MM.1S (cell line): ENCODE measurements around the gene KSR2.

Source experiments
- DNase-seq: peaks from one replicate; pipeline ENCODE4 v3.0.0-alpha.2; 2015
- H2AFZ ChIP-seq: fragments of 300-600 bp; sonication (generic); 2 replicates; pipeline ENCODE4 v1.6.0; 2016; ENCODE audit warnings: antibody characterized with exemption, low read length
- H3F3A ChIP-seq: fragments of 300-600 bp; sonication (generic); 2 replicates; pipeline ENCODE4 v1.6.1; 2016; ENCODE audit warnings: mild to moderate bottlenecking, antibody characterized with exemption, low read length, moderate library complexity, mixed read lengths; ENCODE audit not compliant: insufficient read depth
- H3K27ac ChIP-seq: fragments of 300-600 bp; sonication (generic); 2 replicates; pipeline ENCODE4 v1.5.1; 2016; ENCODE audit warnings: mild to moderate bottlenecking, low read length
- H3K27me3 ChIP-seq: fragments of 300-600 bp; sonication (generic); replicated peaks from 2 replicates; pipeline ENCODE4 v1.6.0; 2016; ENCODE audit warnings: low read length; ENCODE audit not compliant: insufficient read depth
- H3K36me3 ChIP-seq: fragments of 300-600 bp; sonication (generic); replicated peaks from 2 replicates; pipeline ENCODE4 v1.6.1; 2016; ENCODE audit warnings: mild to moderate bottlenecking, low read length, mixed read lengths; ENCODE audit not compliant: insufficient read depth
- H3K4me1 ChIP-seq: fragments of 300-600 bp; sonication (generic); 2 replicates; pipeline ENCODE4 v1.6.1; 2016; ENCODE audit warnings: low read length, mixed read lengths
- H3K4me2 ChIP-seq: fragments of 300-600 bp; sonication (generic); 2 replicates; pipeline ENCODE4 v1.6.0; 2016; ENCODE audit warnings: low read depth, low read length
- H3K4me3 ChIP-seq: fragments of 300-600 bp; sonication (generic); 2 replicates; pipeline ENCODE4 v1.5.1; 2016; ENCODE audit warnings: low read length, mixed read lengths
- H3K79me2 ChIP-seq: fragments of 300-600 bp; sonication (generic); 2 replicates; pipeline ENCODE4 v1.6.1; 2016; ENCODE audit warnings: mixed run types, low read length, mixed read lengths
- H3K9ac ChIP-seq: fragments of 300-600 bp; sonication (generic); 2 replicates; pipeline ENCODE4 v1.6.1; 2016; ENCODE audit warnings: low read length, mixed read lengths
- H3K9me2 ChIP-seq: fragments of 300-600 bp; sonication (generic); replicated peaks from 2 replicates; pipeline ENCODE4 v1.6.1; 2016; ENCODE audit warnings: mild to moderate bottlenecking, low read length, mixed read lengths; ENCODE audit not compliant: insufficient read depth
- H3K9me3 ChIP-seq: fragments of 300-600 bp; sonication (generic); replicated peaks from 2 replicates; pipeline ENCODE4 v1.6.1; 2016; ENCODE audit warnings: mild to moderate bottlenecking, low read length, mixed read lengths; ENCODE audit not compliant: insufficient read depth
- H4K20me1 ChIP-seq: fragments of 300-600 bp; sonication (generic); 2 replicates; pipeline ENCODE4 v1.6.1; 2016; ENCODE audit warnings: mild to moderate bottlenecking, low read length, moderate library complexity, mixed read lengths; ENCODE audit not compliant: insufficient read depth
- CTCF ChIP-seq: fragments of 300-600 bp; sonication (generic); IDR thresholded peaks from 2 replicates; pipeline ENCODE4 v1.5.1; 2016; ENCODE audit warnings: antibody characterized with exemption, low read length, mixed read lengths
- EZH2 ChIP-seq: fragments of 300-600 bp; sonication (generic); optimal IDR thresholded peaks from 2 replicates; pipeline ENCODE3; 2017; ENCODE audit warnings: low read depth, mild to moderate bottlenecking, antibody characterized with exemption, low read length, mixed read lengths
- EZH2phosphoT487 ChIP-seq: fragments of 300-600 bp; sonication (generic); IDR thresholded peaks from 2 replicates; pipeline ENCODE4 v1.6.1; 2018; ENCODE audit warnings: antibody characterized with exemption, low read length

Gene KSR2

GRCh38 chr12:117450209-117450608 lies 518.6 kb downstream of the KSR2 start:
- no peak overlapping the region for H3K4me2 ChIP-seq
- no peak overlapping the region for H3K9ac ChIP-seq
- H2AFZ ChIP-seq = no peak overlapping the region
- H3K79me2 ChIP-seq = no peaks in the 10 kb centered on the region
- no peaks in the 10 kb centered on the region for H3K36me3 ChIP-seq
- H3K4me3 ChIP-seq = no peak overlapping the region
- no peaks in the 10 kb centered on the region for H3K4me1 ChIP-seq
- no peaks in the 10 kb centered on the region for H3K9me2 ChIP-seq
- no peaks in the 10 kb centered on the region for H3K9me3 ChIP-seq
- H3K27me3 ChIP-seq = no peaks in the 10 kb centered on the region
- H3F3A ChIP-seq = no peaks in the 10 kb centered on the region
- TF ChIP-seq EZH2 = no peak
- TF ChIP-seq CTCF = no peak
- no peak for TF ChIP-seq EZH2phosphoT487
- H4K20me1 ChIP-seq = no peaks in the 10 kb centered on the region
- H3K27ac ChIP-seq = no peak overlapping the region
- DNase-seq = no peak

DNA sequence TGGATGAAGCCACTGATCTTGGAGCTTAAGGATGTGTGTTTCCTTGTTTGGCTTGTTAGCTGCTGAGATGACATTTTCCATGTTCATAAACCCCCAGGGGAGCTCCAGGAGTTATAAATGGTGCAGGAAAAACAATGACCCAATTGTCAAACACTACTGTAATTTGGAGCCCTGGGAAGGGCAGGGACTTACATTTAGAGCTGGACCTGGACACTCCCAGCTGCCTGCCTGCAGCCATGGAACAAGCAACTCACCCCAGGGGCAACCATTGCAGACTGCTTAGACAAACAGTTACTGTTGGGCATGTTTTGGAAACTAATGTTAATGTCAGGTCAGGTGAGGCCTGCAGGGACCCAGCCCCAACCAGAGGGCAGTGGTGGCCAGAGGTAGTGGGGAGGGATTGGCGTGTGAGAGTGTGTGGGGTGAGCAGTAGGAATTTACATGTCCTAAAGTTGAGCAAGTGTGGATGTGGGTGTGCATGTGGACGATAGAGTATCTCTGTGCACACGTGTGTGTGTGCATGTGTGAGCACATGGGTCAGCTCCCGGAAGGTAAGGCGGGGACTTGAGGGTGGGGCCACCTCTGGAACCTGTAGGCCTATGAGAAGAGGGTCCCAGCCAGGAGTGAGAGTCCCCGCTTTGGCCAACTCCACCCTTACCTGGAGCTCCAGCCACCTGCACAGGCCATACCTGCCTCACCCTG lies 521.0 kb downstream of the KSR2 start:
- Histone ChIP-seq H3K9me2 (no peaks in the 10 kb centered on the region), H3K79me2 (no peaks in the 10 kb centered on the region), H3K36me3 (no peaks in the 10 kb centered on the region), H3K9me3 (no peaks in the 10 kb centered on the region), H3K4me1 (no peaks in the 10 kb centered on the region), H3K4me2 (no peak overlapping the region), H3K27me3 (no peaks in the 10 kb centered on the region), H3K4me3 (no peak overlapping the region), H4K20me1 (no peaks in the 10 kb centered on the region), H2AFZ (no peak overlapping the region), H3K27ac (no peak overlapping the region), H3F3A (no peaks in the 10 kb centered on the region), H3K9ac (no peak overlapping the region)
- TF ChIP-seq CTCF = no peak
- DNase-seq = no peak

GRCh38 chr12:117444781-117445180 lies 524.0 kb downstream of the KSR2 start:
- Histone ChIP-seq H3K9ac (no peak overlapping the region), H3K9me3 (no peaks in the 10 kb centered on the region), H4K20me1 (no peaks in the 10 kb centered on the region), H3K27me3 (no peaks in the 10 kb centered on the region), H3K4me2 (no peak overlapping the region), H3K9me2 (no peaks in the 10 kb centered on the region), H3K27ac (no peak overlapping the region), H3K4me3 (no peak overlapping the region), H3K79me2 (no peaks in the 10 kb centered on the region), H3K36me3 (no peaks in the 10 kb centered on the region), H3F3A (no peaks in the 10 kb centered on the region), H2AFZ (no peak overlapping the region), H3K4me1 (no peaks in the 10 kb centered on the region)
- no peak for DNase-seq
- TF ChIP-seq EZH2 (no peak), CTCF (no peak)
